ENCODE results near the gene L2HGDH. TPM values are rescaled to one million over a fixed set of nuclear protein-coding genes. Genes with fewer than 3 reads are reported as not detected.

Gene L2HGDH
- total RNA-seq, 2 experiments from 2014 or later, result 12.7 to 13.6 TPM

DNA sequence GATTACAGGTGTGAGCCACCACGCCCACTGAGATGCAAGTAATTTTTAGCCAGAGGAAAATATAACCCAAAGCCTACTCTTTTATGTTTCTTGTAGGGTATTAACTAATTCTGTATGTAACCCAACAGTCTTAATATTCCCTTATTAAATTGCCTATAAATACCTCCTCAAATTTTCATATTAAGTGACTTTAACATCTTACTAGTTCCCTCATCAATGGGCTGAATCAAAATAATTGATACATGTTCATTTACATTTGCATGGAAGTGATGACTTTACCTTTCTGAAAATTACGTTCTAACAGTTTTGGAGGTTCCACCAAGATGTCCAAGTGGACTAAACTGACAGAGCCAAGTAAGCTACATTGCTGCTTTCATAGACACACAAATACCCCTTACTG lies 83.7 kb downstream of the L2HGDH start:
- H3K9me3 Mint-ChIP-seq (ENCODE audit: insufficient read depth), result peaks cover 4% of the 10 kb centered on the region
- no peak for ATAC-seq
- ChIA-PET POLR2A (no interaction called here), CTCF (no interaction called here)
- no peak for DNase-seq
- H3K4me3 Mint-ChIP-seq, result no peak overlapping the region
- no peaks in the 10 kb centered on the region for H3K27me3 Mint-ChIP-seq (ENCODE audit: low read depth)
- peaks cover 11% of the 10 kb centered on the region for H3K36me3 Mint-ChIP-seq (ENCODE audit: low read depth)
- peaks cover 40% of the 10 kb centered on the region for H3K4me1 Mint-ChIP-seq (ENCODE audit: low read depth)
- H3K27ac Mint-ChIP-seq, result no peak overlapping the region

DNA sequence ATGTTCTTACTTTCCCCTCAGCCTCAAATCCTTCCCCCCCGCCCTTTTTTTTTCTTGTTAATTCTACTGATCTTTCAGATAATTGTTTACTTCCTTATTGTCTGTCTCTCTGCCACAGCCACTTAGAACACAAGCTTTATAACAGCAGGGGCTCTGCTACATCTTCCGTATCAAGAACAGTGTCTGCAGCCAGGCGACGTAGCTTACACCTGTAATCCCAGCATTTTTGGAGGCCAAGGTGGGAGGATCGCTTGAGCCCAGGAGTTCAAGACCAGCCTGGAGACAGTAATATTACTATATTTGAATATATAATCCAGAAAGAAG lies 86.1 kb downstream of the L2HGDH start:
- ChIA-PET POLR2A (no interaction called here), CTCF (no interaction called here)
- H3K4me3 Mint-ChIP-seq, result no peak overlapping the region

DNA sequence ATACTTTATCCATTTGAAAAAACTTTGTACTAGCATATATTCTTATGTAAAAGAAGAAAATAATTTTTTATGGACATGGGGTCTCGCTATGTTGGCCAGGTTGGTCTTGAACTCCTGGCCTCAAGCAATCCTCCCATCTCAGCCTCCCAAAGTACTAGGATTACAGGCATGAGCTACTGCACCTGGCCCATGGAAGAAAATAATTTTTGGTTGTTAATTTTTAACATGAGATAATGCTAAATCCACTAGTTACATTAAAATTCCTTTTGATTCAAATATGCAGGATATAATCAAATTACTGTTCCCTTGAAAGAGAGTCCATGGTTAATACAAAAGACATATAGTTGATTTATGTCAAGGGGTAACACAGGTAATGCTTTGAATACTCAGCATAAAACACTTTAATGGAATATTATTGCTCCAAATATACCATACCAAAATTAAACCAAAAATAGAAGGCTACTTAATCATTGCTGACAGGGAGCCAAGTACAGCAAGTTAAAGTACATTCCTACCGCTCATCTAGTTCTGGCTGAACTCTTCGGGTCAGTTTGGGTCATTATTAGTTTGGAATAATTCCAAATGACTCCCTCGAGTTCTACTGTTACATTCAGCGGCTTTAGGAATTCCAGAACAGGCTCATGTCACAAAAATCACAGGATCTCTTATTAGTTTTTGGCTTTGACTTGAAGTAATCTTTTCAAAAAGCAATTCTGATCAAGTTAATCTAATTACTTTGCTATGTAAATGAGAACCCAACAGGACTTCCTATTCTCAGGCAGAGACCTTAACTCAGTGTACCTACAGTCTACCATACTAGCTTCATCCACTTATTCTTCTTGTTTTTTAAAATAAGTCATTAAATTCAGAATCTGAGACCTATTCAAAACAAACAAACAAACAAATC lies 86.7 kb downstream of the L2HGDH start:
- H3K4me3 Mint-ChIP-seq, result no peak overlapping the region
- ATAC-seq, result no peak
- H3K36me3 Mint-ChIP-seq (ENCODE audit: low read depth), result peaks cover 19% of the 10 kb centered on the region
- peaks cover 4% of the 10 kb centered on the region for H3K9me3 Mint-ChIP-seq (ENCODE audit: insufficient read depth)
- H3K27me3 Mint-ChIP-seq (ENCODE audit: low read depth), result no peaks in the 10 kb centered on the region
- no peak overlapping the region for H3K27ac Mint-ChIP-seq
- peaks cover 43% of the 10 kb centered on the region for H3K4me1 Mint-ChIP-seq (ENCODE audit: low read depth)
- ChIA-PET CTCF (no interaction called here), POLR2A (no interaction called here)
- DNase-seq, result no peak

More for the DNA sequence above, 86.1 kb downstream of the L2HGDH start:
- peaks cover 22% of the 10 kb centered on the region for H3K36me3 Mint-ChIP-seq (ENCODE audit: low read depth)
- peaks cover 4% of the 10 kb centered on the region for H3K9me3 Mint-ChIP-seq (ENCODE audit: insufficient read depth)
- no peak for DNase-seq
- H3K27ac Mint-ChIP-seq, result no peak overlapping the region
- no peaks in the 10 kb centered on the region for H3K27me3 Mint-ChIP-seq (ENCODE audit: low read depth)
- peaks cover 44% of the 10 kb centered on the region for H3K4me1 Mint-ChIP-seq (ENCODE audit: low read depth)
- ATAC-seq, result no peak

DNA sequence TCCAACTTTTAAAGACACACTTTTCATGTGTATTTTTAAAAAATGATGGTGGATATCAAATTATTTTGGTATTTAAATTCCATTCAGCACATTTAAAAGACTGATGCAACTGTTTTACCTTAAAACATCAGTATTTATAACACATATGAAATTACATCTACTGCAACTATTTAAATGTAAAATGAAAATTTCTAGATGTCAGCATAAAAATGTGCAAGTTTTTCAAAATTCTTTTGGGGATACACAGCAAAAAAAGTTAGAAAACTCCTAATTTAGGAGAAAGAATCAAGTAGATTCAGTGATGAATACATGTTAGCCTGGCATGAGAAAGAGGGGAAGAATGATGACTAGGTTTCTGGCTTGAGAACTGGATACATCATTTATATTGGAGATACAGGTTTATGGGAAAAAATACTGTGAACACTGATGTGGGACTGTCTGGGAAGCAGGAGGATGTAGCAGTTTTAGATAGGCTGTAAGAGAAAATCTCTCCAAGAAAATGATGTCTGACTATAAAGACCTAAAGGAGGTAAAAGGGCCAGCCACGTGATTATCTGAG lies 89.9 kb downstream of the L2HGDH start:
- H3K27ac Mint-ChIP-seq, result no peak overlapping the region
- no peak for ATAC-seq
- ChIA-PET POLR2A (no interaction called here), CTCF (no interaction called here)
- no peaks in the 10 kb centered on the region for H3K27me3 Mint-ChIP-seq (ENCODE audit: low read depth)
- H3K36me3 Mint-ChIP-seq (ENCODE audit: low read depth), result peaks cover 11% of the 10 kb centered on the region
- H3K4me1 Mint-ChIP-seq (ENCODE audit: low read depth), result peaks cover 27% of the 10 kb centered on the region
- H3K9me3 Mint-ChIP-seq (ENCODE audit: insufficient read depth), result no peaks in the 10 kb centered on the region
- DNase-seq, result no peak
- no peak overlapping the region for H3K4me3 Mint-ChIP-seq

DNA sequence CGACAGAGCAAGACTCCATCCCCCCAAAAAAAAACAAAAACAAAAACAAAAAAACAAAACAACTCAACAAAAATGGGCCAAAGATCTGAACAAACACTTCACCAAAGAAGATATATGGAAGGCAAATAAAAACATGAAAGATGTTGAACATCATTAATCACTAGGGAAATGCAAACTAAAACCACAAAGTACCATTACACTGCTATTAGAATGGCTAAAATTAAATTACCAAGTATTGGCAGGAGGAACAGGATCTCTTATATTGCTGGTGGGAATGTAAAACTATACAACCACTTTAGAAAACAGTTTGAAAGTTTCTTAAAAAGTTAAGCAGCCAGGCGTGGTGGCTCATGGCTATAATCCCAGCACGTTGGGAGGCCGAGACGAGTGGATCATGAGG lies 93.5 kb downstream of the L2HGDH start:
- H3K27ac Mint-ChIP-seq, result no peak overlapping the region
- H3K9me3 Mint-ChIP-seq (ENCODE audit: insufficient read depth), result no peaks in the 10 kb centered on the region
- ChIA-PET CTCF (no interaction called here), POLR2A (no interaction called here)
- no peaks in the 10 kb centered on the region for H3K27me3 Mint-ChIP-seq (ENCODE audit: low read depth)
- no peak overlapping the region for H3K4me3 Mint-ChIP-seq
- ATAC-seq (no peak), DNase-seq (no peak)
- H3K36me3 Mint-ChIP-seq (ENCODE audit: low read depth), result peaks cover 11% of the 10 kb centered on the region
- peaks cover 10% of the 10 kb centered on the region for H3K4me1 Mint-ChIP-seq (ENCODE audit: low read depth)

DNA sequence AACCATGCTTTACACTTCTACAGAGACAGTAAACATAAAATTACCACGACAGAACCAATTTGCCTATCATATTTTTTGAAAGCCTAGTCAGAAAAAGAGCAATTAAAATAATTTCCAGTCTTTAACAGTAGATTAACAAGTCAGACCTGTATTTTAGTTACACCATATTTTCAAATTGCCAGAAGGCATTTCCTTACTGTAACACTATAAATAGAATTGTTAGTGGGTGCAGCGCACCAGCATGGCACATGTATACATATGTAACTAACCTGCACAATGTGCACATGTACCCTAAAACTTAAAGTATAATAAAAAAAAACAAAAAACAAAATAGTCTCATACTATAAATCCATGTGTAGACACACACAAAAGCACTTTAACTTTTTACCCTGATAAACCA lies 96.6 kb downstream of the L2HGDH start:
- no peaks in the 10 kb centered on the region for H3K27me3 Mint-ChIP-seq (ENCODE audit: low read depth)
- ChIA-PET CTCF (no interaction called here), POLR2A (interaction anchor here (0.8 kb wide), 1 partner anchor 82 kb away, joined by 3 read pairs; no protein-coding TSS in a partner anchor)
- DNase-seq (no peak), ATAC-seq (no peak)
- H3K36me3 Mint-ChIP-seq (ENCODE audit: low read depth), result no peaks in the 10 kb centered on the region
- H3K4me1 Mint-ChIP-seq (ENCODE audit: low read depth), result no peaks in the 10 kb centered on the region
- H3K27ac Mint-ChIP-seq, result no peak overlapping the region
- no peaks in the 10 kb centered on the region for H3K9me3 Mint-ChIP-seq (ENCODE audit: insufficient read depth)
- no peak overlapping the region for H3K4me3 Mint-ChIP-seq

DNA sequence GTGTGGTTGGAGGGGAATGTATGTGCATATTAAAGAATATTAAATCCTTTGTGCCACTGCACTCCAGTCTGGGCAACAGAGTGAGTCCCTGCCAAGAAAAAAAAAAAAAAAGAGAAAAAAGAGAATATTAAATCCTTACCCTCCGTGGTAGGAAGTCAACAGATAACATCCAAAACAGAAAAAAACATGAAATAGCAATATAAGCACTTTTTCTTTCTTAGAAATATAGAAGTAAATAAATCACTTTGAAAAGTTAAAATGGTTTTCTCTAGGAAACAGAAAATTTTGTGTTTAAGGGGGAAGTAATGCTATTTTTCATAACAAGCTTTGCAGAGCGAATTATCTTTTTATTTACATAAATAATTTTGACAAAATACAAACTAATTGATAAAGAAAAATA lies 98.2 kb downstream of the L2HGDH start:
- ChIA-PET CTCF (no interaction called here), POLR2A (no interaction called here)
- Mint-ChIP-seq H3K4me3 (no peak overlapping the region), H3K36me3 (ENCODE audit: low read depth) (no peaks in the 10 kb centered on the region), H3K27ac (no peak overlapping the region), H3K27me3 (ENCODE audit: low read depth) (no peaks in the 10 kb centered on the region), H3K4me1 (ENCODE audit: low read depth) (no peaks in the 10 kb centered on the region), H3K9me3 (ENCODE audit: insufficient read depth) (no peaks in the 10 kb centered on the region)
- DNase-seq (no peak), ATAC-seq (no peak)

DNA sequence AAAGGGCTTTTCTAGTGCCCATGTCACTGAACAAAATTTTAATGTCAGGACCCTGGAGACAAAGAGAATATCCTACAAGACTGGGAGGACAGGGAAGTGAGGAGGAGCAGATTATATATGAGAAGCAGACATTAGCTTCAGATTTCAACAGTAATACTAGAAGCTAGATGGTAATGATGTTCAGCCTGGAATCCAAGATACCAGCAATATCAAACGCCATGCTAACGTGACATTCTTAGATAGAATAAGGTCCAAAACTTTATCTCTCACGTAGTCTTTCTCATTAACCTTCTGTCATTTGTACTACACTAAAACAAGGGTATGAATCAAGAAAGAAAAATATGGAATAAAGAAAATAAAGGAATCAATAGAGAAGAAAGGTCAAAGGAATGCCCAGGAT lies 99.3 kb downstream of the L2HGDH start:
- H3K36me3 Mint-ChIP-seq (ENCODE audit: low read depth), result no peaks in the 10 kb centered on the region
- H3K4me3 Mint-ChIP-seq, result no peak overlapping the region
- H3K27ac Mint-ChIP-seq, result no peak overlapping the region
- no peaks in the 10 kb centered on the region for H3K9me3 Mint-ChIP-seq (ENCODE audit: insufficient read depth)
- no peaks in the 10 kb centered on the region for H3K4me1 Mint-ChIP-seq (ENCODE audit: low read depth)
- no peak for ATAC-seq
- CTCF ChIA-PET, result no interaction called here
- H3K27me3 Mint-ChIP-seq (ENCODE audit: low read depth), result no peaks in the 10 kb centered on the region
- POLR2A ChIA-PET, result no interaction called here
- no peak for DNase-seq

DNA sequence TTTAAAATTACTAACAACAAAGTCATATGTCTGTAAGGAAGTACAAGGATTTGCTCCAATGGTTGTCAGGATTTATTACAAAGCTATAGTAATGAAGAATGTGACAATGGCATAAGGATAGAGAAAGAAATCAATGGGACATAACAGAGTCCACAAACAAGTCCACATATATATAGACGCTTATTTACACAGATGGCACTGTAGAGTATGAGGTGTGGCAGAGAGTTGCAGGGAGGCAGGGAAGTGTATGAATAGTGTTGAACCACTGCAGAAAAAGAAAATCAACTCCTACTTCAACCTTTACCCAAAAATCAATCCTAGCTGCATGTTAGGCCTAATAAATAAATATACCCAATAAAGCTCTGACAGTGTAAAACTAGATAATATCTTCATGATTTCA lies 102.0 kb downstream of the L2HGDH start:
- CTCF ChIA-PET, result interaction anchor here (0.7 kb wide), 1 partner anchor 51 kb away, joined by 3 read pairs; no protein-coding TSS in a partner anchor
- H3K4me1 Mint-ChIP-seq (ENCODE audit: low read depth), result no peaks in the 10 kb centered on the region
- DNase-seq (no peak), ATAC-seq (no peak)
- POLR2A ChIA-PET, result no interaction called here
- H3K4me3 Mint-ChIP-seq, result no peak overlapping the region
- H3K9me3 Mint-ChIP-seq (ENCODE audit: insufficient read depth), result no peaks in the 10 kb centered on the region
- H3K27ac Mint-ChIP-seq, result no peak overlapping the region
- H3K36me3 Mint-ChIP-seq (ENCODE audit: low read depth), result no peaks in the 10 kb centered on the region
- H3K27me3 Mint-ChIP-seq (ENCODE audit: low read depth), result no peaks in the 10 kb centered on the region

DNA sequence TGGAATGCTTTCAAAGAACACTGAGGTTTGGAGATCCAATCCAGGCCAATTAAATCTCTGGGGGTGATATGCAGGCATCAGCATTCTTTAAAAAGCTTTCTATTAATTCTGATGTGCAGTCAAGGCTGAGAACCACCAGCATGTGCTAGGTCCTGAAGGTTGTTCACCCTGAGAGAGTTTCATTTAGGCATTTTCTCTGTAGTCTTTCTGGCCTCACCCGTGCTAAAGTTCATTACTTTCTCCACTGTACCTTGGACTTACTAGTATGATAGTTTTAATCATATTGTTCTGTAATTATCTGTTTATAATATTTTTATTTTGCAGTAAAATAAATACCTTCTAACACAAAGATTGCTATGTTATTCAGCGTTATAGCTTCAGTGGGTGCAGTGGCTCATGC lies 113.5 kb downstream of the L2HGDH start:
- Mint-ChIP-seq H3K4me3 (no peak overlapping the region), H3K4me1 (ENCODE audit: low read depth) (no peaks in the 10 kb centered on the region), H3K9me3 (ENCODE audit: insufficient read depth) (no peaks in the 10 kb centered on the region), H3K27me3 (ENCODE audit: low read depth) (no peaks in the 10 kb centered on the region), H3K27ac (no peak overlapping the region), H3K36me3 (ENCODE audit: low read depth) (peaks cover 6% of the 10 kb centered on the region)
- no peak for DNase-seq
- ChIA-PET POLR2A (no interaction called here), CTCF (no interaction called here)
- ATAC-seq, result no peak

DNA sequence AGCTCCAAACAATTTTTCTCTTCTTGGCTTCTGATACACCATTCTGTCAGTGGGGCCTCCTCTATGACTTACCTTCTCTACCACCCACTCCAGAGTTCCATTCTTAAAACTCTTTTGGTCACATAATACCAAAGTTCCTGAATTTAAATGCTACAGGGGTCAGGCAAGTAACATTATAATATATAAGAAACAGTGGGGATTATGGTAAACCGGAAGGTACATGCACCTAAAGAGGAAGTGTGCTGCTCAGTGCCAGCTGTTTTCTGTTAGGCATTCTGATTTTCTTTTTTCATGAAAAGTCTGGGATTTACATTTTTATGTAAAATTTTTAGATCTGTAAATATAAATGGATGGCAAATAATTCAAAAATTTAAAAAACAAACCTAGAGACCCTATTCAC lies 120.5 kb downstream of the L2HGDH start:
- Mint-ChIP-seq H3K36me3 (ENCODE audit: low read depth) (peaks cover 6% of the 10 kb centered on the region), H3K27me3 (ENCODE audit: low read depth) (no peaks in the 10 kb centered on the region), H3K27ac (no peak overlapping the region), H3K9me3 (ENCODE audit: insufficient read depth) (no peaks in the 10 kb centered on the region), H3K4me1 (ENCODE audit: low read depth) (no peaks in the 10 kb centered on the region), H3K4me3 (no peak overlapping the region)
- ATAC-seq (no peak), DNase-seq (no peak)
- CTCF ChIA-PET, result no interaction called here
- POLR2A ChIA-PET, result no interaction called here

All from activated CD8-positive, alpha-beta T cell treated with anti-CD3 and anti-CD28 coated beads, Interleukin-2, amount 10 ng/mL, durations not matched to agents 7 days and 5 days (primary cell).